Measurements from ENCODE around the gene TEAD4. TPM values are rescaled to one million over a fixed set of nuclear protein-coding genes. Genes with fewer than 3 reads are reported as not detected.

The TEAD4 gene
- total and polyA plus RNA-seq, 2 experiments from 2014 or later: 5.5 to 12.7 TPM

DNA sequence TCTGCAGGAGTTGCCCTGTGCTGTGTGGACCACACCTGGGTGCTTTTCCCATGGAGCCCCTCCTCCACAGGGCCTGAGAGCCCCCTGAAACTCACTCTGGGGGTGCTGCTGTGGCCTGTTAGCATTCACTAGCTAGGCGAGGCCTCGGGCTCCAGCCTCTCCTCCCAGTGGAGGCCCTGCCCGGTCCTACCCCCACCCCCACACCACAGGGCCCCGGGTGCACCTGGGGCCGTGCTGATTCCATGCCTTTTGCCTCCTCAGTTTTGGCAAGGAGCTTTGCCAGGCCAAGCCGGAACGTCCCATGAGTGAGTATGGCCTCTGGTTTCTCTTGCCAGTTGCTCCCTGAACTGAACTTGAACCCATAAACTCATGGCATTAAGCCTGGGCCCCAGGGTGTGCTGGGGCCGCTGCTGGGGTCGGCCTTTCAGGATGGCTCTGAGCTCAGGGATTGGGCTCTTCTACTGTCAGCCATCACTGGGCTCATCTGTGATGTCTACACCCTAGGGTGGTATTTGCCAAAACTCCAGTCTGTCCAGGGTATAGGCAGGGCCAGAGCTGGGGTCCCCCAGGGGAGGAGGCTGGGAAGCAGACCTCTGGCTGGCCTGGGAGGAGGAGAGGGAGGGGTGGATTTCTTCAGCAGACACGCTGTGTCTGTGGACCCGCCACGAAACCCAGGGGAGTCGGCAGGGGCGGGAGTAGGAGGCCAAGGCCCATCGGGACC, 59.2 kb downstream of the TEAD4 start:
- no peak overlapping the region for H3K4me3 ChIP-seq
- TF ChIP-seq, protein P1, sequence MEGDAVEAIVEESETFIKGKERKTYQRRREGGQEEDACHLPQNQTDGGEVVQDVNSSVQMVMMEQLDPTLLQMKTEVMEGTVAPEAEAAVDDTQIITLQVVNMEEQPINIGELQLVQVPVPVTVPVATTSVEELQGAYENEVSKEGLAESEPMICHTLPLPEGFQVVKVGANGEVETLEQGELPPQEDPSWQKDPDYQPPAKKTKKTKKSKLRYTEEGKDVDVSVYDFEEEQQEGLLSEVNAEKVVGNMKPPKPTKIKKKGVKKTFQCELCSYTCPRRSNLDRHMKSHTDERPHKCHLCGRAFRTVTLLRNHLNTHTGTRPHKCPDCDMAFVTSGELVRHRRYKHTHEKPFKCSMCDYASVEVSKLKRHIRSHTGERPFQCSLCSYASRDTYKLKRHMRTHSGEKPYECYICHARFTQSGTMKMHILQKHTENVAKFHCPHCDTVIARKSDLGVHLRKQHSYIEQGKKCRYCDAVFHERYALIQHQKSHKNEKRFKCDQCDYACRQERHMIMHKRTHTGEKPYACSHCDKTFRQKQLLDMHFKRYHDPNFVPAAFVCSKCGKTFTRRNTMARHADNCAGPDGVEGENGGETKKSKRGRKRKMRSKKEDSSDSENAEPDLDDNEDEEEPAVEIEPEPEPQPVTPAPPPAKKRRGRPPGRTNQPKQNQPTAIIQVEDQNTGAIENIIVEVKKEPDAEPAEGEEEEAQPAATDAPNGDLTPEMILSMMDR (IDR thresholded peaks at IDR 0.05; ENCODE audit: poor library complexity): no peak
- TF ChIP-seq EZH2 (IDR thresholded peaks at IDR 0.05; ENCODE audit: borderline replicate concordance) (no peak), EZH2phosphoT487 (IDR thresholded peaks at IDR 0.05; ENCODE audit: low read depth, severe bottlenecking, unreplicated experiment) (no peak)
- H3K9me3 ChIP-seq (ENCODE audit: low read depth): no peaks in the 10 kb centered on the region
- no peaks in the 10 kb centered on the region for H4K20me1 ChIP-seq (ENCODE audit: insufficient read depth, poor library complexity, severe bottlenecking)
- H3K9me2 ChIP-seq (replicated peaks; ENCODE audit: insufficient read depth): no peaks in the 10 kb centered on the region
- no peaks in the 10 kb centered on the region for H3K36me3 ChIP-seq (replicated peaks; ENCODE audit: insufficient read depth, low read depth)
- H3K27me3 ChIP-seq: no peaks in the 10 kb centered on the region
- H2AFZ ChIP-seq: no peak overlapping the region
- H3K4me2 ChIP-seq: no peak overlapping the region
- no peaks in the 10 kb centered on the region for H3K79me2 ChIP-seq
- no peak overlapping the region for H3K27ac ChIP-seq
- 98% methylated on average over 14 of the region's 15 CpGs for WGBS (ENCODE audit: low lambda C conversion rate, missing lambda C conversion rate)
- H3K4me1 ChIP-seq (ENCODE audit: insufficient read depth): no peaks in the 10 kb centered on the region
- no peak for DNase-seq (ENCODE audit: low spot score)

GRCh38 chr12:3019005-3019680, 59.9 kb downstream of the TEAD4 start:
- Histone ChIP-seq H3K36me3 (replicated peaks; ENCODE audit: insufficient read depth, low read depth) (no peaks in the 10 kb centered on the region), H3K9me2 (replicated peaks; ENCODE audit: insufficient read depth) (no peaks in the 10 kb centered on the region), H3K79me2 (no peaks in the 10 kb centered on the region), H2AFZ (no peak overlapping the region), H3K27ac (no peak overlapping the region), H3K9me3 (ENCODE audit: low read depth) (no peaks in the 10 kb centered on the region), H3K4me2 (no peak overlapping the region), H3K4me3 (no peak overlapping the region), H4K20me1 (ENCODE audit: insufficient read depth, poor library complexity, severe bottlenecking) (no peaks in the 10 kb centered on the region), H3K27me3 (no peaks in the 10 kb centered on the region), H3K4me1 (ENCODE audit: insufficient read depth) (no peaks in the 10 kb centered on the region)
- DNase-seq (ENCODE audit: low spot score): no peak
- 95% methylated on average over 20 of the region's 25 CpGs for WGBS (ENCODE audit: low lambda C conversion rate, missing lambda C conversion rate)
- TF ChIP-seq EZH2 (IDR thresholded peaks at IDR 0.05; ENCODE audit: borderline replicate concordance) (no peak), EZH2phosphoT487 (IDR thresholded peaks at IDR 0.05; ENCODE audit: low read depth, severe bottlenecking, unreplicated experiment) (no peak)
- TF ChIP-seq, protein P1 (IDR thresholded peaks at IDR 0.05; ENCODE audit: poor library complexity): no peak

DNA sequence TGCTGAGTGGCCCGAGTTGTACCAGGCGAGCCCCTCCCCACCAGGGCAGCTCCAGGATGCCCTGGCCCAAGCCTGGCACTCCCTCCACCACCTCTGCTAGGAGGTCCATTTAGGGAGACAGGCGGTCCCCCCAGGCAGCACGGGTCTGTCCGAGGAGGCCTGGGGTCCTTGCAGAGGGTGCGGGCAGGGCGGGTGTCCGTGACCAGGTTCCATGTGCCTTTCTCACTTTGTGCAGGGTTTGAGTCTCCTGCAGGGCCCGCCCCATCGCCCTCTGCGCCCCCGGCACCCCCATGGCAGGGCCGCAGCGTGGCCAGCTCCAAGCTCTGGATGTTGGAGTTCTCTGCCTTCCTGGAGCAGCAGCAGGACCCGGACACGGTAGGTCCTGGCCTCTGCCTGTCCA, 61.2 kb downstream of the TEAD4 start:
- no peak for DNase-seq (ENCODE audit: low spot score)
- H3K27ac ChIP-seq: no peak overlapping the region
- H3K4me2 ChIP-seq: no peak overlapping the region
- H3K4me3 ChIP-seq: no peak overlapping the region
- H4K20me1 ChIP-seq (ENCODE audit: insufficient read depth, poor library complexity, severe bottlenecking): no peaks in the 10 kb centered on the region
- no peaks in the 10 kb centered on the region for H3K79me2 ChIP-seq
- TF ChIP-seq EZH2 (IDR thresholded peaks at IDR 0.05; ENCODE audit: borderline replicate concordance) (no peak), EZH2phosphoT487 (IDR thresholded peaks at IDR 0.05; ENCODE audit: low read depth, severe bottlenecking, unreplicated experiment) (no peak)
- TF ChIP-seq, protein P1 (IDR thresholded peaks at IDR 0.05; ENCODE audit: poor library complexity): no peak
- H3K4me1 ChIP-seq (ENCODE audit: insufficient read depth): no peaks in the 10 kb centered on the region
- no peak overlapping the region for H2AFZ ChIP-seq
- H3K9me2 ChIP-seq (replicated peaks; ENCODE audit: insufficient read depth): no peaks in the 10 kb centered on the region
- no peaks in the 10 kb centered on the region for H3K27me3 ChIP-seq
- 99% methylated on average over 13 of the region's 16 CpGs for WGBS (ENCODE audit: low lambda C conversion rate, missing lambda C conversion rate)
- H3K9me3 ChIP-seq (ENCODE audit: low read depth): no peaks in the 10 kb centered on the region
- no peaks in the 10 kb centered on the region for H3K36me3 ChIP-seq (replicated peaks; ENCODE audit: insufficient read depth, low read depth)

All from hepatocyte (in vitro differentiated cells).